ENCODE data around the gene GTF3C4. TPM values are rescaled to one million over a fixed set of nuclear protein-coding genes. Genes with fewer than 3 reads are reported as not detected.

GTF3C4 gene
- total and polyA plus RNA-seq, 3 donors from 2014 or later, result 17.2 to 19.4 (median 18.4) TPM

DNA sequence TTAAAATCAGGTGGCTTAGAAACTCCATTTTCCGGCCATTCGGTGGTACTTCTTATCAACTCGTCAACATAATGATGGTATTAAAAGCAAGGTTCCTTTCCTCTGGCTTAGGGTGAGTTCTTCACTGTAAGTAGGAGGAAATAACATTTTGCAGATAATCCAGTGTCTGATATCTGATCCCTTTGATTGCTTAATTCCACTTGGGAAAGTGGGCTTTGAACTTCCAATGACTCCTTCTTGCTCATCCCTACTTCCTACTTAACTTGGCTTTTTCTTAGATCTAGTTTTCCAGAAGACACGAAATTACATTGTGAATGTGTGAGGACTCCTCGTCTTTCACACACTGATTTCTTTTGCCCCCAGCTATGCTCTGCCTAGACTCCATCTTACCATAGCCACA, 32.0 kb upstream of the GTF3C4 start:
- no peak for TF ChIP-seq POLR2A (IDR thresholded peaks at IDR 0.05)
- TF ChIP-seq, protein P1, sequence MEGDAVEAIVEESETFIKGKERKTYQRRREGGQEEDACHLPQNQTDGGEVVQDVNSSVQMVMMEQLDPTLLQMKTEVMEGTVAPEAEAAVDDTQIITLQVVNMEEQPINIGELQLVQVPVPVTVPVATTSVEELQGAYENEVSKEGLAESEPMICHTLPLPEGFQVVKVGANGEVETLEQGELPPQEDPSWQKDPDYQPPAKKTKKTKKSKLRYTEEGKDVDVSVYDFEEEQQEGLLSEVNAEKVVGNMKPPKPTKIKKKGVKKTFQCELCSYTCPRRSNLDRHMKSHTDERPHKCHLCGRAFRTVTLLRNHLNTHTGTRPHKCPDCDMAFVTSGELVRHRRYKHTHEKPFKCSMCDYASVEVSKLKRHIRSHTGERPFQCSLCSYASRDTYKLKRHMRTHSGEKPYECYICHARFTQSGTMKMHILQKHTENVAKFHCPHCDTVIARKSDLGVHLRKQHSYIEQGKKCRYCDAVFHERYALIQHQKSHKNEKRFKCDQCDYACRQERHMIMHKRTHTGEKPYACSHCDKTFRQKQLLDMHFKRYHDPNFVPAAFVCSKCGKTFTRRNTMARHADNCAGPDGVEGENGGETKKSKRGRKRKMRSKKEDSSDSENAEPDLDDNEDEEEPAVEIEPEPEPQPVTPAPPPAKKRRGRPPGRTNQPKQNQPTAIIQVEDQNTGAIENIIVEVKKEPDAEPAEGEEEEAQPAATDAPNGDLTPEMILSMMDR (IDR thresholded peaks at IDR 0.05), result no peak
- Histone ChIP-seq H3K36me3 (ENCODE audit: low read depth, missing control alignments) (no peaks in the 10 kb centered on the region), H3K9me3 (no peaks in the 10 kb centered on the region), H3K4me1 (no peaks in the 10 kb centered on the region), H3K27ac (no peak overlapping the region), H3K27me3 (no peaks in the 10 kb centered on the region), H3K4me3 (no peak overlapping the region)
- no peak for DNase-seq
- WGBS, 2 donors, result 91 to 94% methylated on average over 5 of the region's 5 CpGs
- intact Hi-C loops (cut with DNase I; ENCODE audit: low total_unique reads), result no loop called here

DNA sequence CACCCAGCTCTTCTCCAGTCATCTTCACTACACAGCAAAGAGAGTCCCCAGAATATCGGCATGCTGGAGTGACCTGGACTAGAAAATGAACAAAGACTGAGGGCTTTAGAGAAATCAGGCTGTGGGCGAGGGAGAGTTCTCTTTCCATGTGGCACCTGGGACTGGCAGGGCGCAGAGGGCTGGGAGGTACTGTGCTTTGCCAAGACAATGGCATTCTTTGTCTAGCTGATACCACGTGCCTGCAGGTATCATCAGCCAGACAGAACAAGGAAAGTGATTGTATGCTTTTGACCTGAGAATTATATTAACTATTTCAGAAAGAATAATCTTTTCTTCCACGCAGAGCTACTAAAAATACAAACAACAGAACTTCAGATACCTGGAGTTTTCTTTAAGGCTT, 30.9 kb upstream of the GTF3C4 start:
- no peak for DNase-seq
- no peaks in the 10 kb centered on the region for H3K4me1 ChIP-seq
- no peaks in the 10 kb centered on the region for H3K9me3 ChIP-seq
- WGBS, 2 donors, result 58 to 72% methylated on average over 5 of the region's 5 CpGs
- no peak overlapping the region for H3K27ac ChIP-seq
- H3K36me3 ChIP-seq (ENCODE audit: low read depth, missing control alignments), result no peaks in the 10 kb centered on the region
- no peaks in the 10 kb centered on the region for H3K27me3 ChIP-seq
- TF ChIP-seq, protein P1 (IDR thresholded peaks at IDR 0.05), result no peak
- no peak for TF ChIP-seq POLR2A (IDR thresholded peaks at IDR 0.05)
- intact Hi-C loops (cut with DNase I; ENCODE audit: low total_unique reads), result no loop called here
- H3K4me3 ChIP-seq, result no peak overlapping the region

DNA sequence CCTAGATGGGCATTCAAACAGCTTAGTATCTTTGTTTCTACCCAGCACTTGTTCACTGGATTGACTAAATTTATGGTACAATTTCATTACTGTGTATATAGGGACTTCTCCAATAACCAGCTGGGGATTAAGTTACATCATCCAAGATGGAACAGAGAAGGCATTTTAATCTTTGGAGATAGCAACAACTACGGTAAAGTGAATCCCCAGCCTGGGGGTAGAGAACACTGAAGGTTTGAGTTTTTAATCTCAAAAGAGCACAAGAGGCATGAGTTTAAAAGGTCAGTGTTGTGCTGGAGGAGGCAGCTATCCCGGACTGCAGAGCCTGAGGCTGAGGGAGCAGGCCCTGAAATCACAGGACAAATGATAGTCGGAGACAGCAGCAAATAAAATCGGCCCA, 29.0 kb upstream of the GTF3C4 start:
- H3K27ac ChIP-seq, result no peak overlapping the region
- H3K4me3 ChIP-seq, result no peak overlapping the region
- intact Hi-C loops (cut with DNase I; ENCODE audit: low total_unique reads), result no loop called here
- no peaks in the 10 kb centered on the region for H3K9me3 ChIP-seq
- WGBS, 2 donors, result 65 to 70% methylated on average over 4 of the region's 4 CpGs
- no peaks in the 10 kb centered on the region for H3K36me3 ChIP-seq (ENCODE audit: low read depth, missing control alignments)
- no peaks in the 10 kb centered on the region for H3K27me3 ChIP-seq
- no peak for DNase-seq
- TF ChIP-seq POLR2A (IDR thresholded peaks at IDR 0.05), result no peak
- TF ChIP-seq, protein P1 (IDR thresholded peaks at IDR 0.05), result no peak
- H3K4me1 ChIP-seq, result no peaks in the 10 kb centered on the region

DNA sequence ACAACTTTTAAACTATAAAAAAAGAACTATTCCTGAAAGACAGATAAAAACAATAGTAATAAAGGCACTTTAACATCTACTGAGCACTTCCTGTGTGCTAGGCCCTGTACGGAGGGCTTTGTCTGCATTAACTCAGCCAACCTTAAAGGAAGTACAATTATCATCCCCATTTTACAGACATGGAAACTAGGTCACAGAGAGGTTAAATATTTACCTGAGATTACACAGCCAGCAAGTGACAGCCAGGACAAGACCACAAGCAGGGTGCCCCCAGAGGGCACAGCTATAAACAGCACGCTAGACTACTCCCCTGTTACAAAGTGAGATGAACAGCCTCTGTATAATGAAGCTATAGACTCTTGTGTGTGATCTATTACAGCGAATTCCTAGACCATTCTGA, 26.0 kb upstream of the GTF3C4 start:
- no peaks in the 10 kb centered on the region for H3K9me3 ChIP-seq
- WGBS, 2 donors, result 92 to 96% methylated on average over 3 of the region's 3 CpGs
- no peak overlapping the region for H3K4me3 ChIP-seq
- DNase-seq, result no peak
- no peaks in the 10 kb centered on the region for H3K27me3 ChIP-seq
- H3K27ac ChIP-seq, result no peak overlapping the region
- intact Hi-C loops (cut with DNase I; ENCODE audit: low total_unique reads), result no loop called here
- TF ChIP-seq POLR2A (IDR thresholded peaks at IDR 0.05), result no peak
- TF ChIP-seq, protein P1 (IDR thresholded peaks at IDR 0.05), result no peak
- H3K36me3 ChIP-seq (ENCODE audit: low read depth, missing control alignments), result no peaks in the 10 kb centered on the region
- H3K4me1 ChIP-seq, result no peaks in the 10 kb centered on the region

DNA sequence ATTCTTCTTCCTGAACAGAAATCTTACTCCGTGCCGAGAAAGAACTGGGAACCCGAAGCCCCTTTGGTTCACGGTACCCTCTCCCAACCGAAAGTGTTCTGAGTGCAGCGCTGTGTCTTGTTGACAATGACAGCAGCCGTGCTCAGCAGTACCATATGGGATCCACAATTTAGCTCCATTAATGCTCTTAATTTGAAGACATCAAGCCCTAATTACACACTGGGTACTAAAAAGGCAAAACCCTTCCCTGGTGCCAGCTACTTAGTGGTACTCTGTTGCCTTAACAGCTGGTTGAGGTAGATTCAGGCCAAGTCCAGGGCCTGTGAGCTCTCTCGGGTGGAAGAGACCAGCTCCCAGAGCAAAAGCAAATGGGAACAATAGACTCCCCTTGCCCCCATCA, 25.0 kb upstream of the GTF3C4 start:
- 92 to 98% methylated on average over 8 of the region's 8 CpGs for WGBS, 2 donors
- TF ChIP-seq, protein P1 (IDR thresholded peaks at IDR 0.05), result no peak
- TF ChIP-seq POLR2A (IDR thresholded peaks at IDR 0.05), result no peak
- DNase-seq, result no peak

More for the DNA sequence above, 25.0 kb upstream of the GTF3C4 start:
- Histone ChIP-seq H3K4me3 (no peak overlapping the region), H3K27me3 (no peaks in the 10 kb centered on the region), H3K9me3 (no peaks in the 10 kb centered on the region), H3K27ac (no peak overlapping the region), H3K36me3 (ENCODE audit: low read depth, missing control alignments) (no peaks in the 10 kb centered on the region), H3K4me1 (no peaks in the 10 kb centered on the region)
- intact Hi-C loops (cut with DNase I; ENCODE audit: low total_unique reads), result no loop called here

Data from testis (tissue), 3 donors.